Vagina (tissue), 2 donors: ENCODE measurements around the gene PLXNA1. TPM values are rescaled to one million over a fixed set of nuclear protein-coding genes. Genes with fewer than 3 reads are reported as not detected.

ENCODE experiments used
- DNase-seq, 2 donors: peaks; one replicate each; pipeline ENCODE4 v3.0.0-alpha.2; 2017; ENCODE audit errors: extremely low spot score in 2 of 2
- H3K27ac ChIP-seq: fragments of 200-600 bp; sonication (generic); one replicate; pipeline ENCODE4 v1.5.1; 2019
- H3K27me3 ChIP-seq: fragments of 200-600 bp; sonication (generic); one replicate; pipeline ENCODE4 v1.5.1; 2019
- H3K36me3 ChIP-seq, 2 donors: fragments of 200-600 bp; sonication (generic); one replicate each; pipeline ENCODE4 v1.5.1; 2017 to 2019
- H3K4me1 ChIP-seq: fragments of 200-600 bp; sonication (generic); one replicate; pipeline ENCODE4 v1.5.1; 2019
- H3K4me3 ChIP-seq, 2 donors: fragments of 200-600 bp; sonication (generic); 1 replicate in 1 of 2; 2 replicates in 1 of 2; pipeline ENCODE4 v1.5.1; 2016 to 2019
- H3K9me3 ChIP-seq: fragments of 200-600 bp; sonication (generic); one replicate; pipeline ENCODE4 v1.5.1; 2019
- POLR2A ChIP-seq, 2 donors: fragments of 450-650 bp; IDR thresholded peaks; one replicate each; pipeline ENCODE4 v1.6.1; 2017; ENCODE audit warnings: antibody characterized with exemption in 2 of 2, mild to moderate bottlenecking in 2 of 2, moderate library complexity in 2 of 2
- POLR2AphosphoS5 ChIP-seq, 2 donors: sonication (generic); formaldehyde crosslinking; IDR thresholded peaks; one replicate each; pipeline ENCODE4 v1.9.0; 2017; ENCODE audit warnings: antibody characterized with exemption in 2 of 2, mild to moderate bottlenecking in 2 of 2, low read depth in 1 of 2; ENCODE audit not compliant: insufficient read depth in 1 of 2
- intact Hi-C: fragments of 100-400 bp; cut with DNase I; formaldehyde crosslinking; loops from one replicate; pipeline ENCODE4 v1.15.1; 2023
- total RNA-seq: library from RNA; depleted of rRNA; stranded (reverse); fragments of >200 nt; gene quantifications from one replicate; pipeline ENCODE4 v1.2.3, GENCODE V29; 2016
- TF ChIP-seq, protein P1 (sequence below), 3 experiments: fragments of 450-650 bp in 2 of 3; fragments of 200-600 bp in 1 of 3; sonication (generic) in 1 of 3; IDR thresholded peaks; one replicate each; pipeline ENCODE4 v1.5.1; 2017 to 2019; ENCODE audit warnings: antibody characterized with exemption in 3 of 3, mild to moderate bottlenecking in 2 of 3, moderate library complexity in 2 of 3

PLXNA1 gene
- total RNA-seq, 1 donor from 2014 or later: 31.4 TPM

DNA sequence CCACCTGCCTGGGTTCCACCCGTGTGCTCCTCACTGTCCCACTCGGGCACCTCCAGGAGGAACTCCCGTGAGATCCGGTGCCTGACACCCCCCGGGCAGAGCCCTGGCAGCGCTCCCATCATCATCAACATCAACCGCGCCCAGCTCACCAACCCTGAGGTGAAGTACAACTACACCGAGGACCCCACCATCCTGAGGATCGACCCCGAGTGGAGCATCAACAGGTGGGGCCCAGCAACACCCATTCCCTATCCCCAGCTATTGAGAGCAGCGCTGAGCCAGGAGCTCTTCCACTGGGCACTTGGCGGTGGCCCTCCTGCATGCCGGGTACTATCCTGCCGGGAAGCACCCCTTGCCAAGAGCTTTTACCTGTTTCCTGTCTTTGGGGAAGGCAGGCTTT lies 33.5 kb downstream of the PLXNA1 start:
- intact Hi-C loops: no loop called here
- H3K36me3 ChIP-seq: peaks cover 4 to 69% of the 10 kb centered on the region in 2 donors

DNA sequence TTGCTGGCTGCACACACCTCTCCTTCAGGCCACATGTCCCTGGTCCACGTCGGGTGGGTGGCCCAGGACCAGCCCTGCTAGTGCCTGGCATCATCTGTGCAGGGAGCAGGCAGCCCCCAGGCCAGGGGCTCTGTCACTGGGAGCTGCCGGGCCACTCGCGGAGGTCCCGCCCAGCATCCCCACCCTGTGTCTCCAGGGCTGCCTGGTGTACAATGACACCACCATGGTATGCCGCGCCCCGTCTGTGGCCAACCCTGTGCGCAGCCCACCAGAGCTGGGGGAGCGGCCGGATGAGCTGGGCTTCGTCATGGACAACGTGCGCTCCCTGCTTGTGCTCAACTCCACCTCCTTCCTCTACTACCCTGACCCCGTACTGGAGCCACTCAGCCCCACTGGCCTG lies 34.3 kb downstream of the PLXNA1 start:
- Histone ChIP-seq H3K36me3 (peaks cover 4 to 72% of the 10 kb centered on the region in 2 donors), H3K27me3 (no peaks in the 10 kb centered on the region), H3K9me3 (no peaks in the 10 kb centered on the region), H3K27ac (no peak overlapping the region), H3K4me3 (no peak overlapping the region), H3K4me1 (peaks cover 7% of the 10 kb centered on the region)
- no peak for DNase-seq
- TF ChIP-seq, protein P1, sequence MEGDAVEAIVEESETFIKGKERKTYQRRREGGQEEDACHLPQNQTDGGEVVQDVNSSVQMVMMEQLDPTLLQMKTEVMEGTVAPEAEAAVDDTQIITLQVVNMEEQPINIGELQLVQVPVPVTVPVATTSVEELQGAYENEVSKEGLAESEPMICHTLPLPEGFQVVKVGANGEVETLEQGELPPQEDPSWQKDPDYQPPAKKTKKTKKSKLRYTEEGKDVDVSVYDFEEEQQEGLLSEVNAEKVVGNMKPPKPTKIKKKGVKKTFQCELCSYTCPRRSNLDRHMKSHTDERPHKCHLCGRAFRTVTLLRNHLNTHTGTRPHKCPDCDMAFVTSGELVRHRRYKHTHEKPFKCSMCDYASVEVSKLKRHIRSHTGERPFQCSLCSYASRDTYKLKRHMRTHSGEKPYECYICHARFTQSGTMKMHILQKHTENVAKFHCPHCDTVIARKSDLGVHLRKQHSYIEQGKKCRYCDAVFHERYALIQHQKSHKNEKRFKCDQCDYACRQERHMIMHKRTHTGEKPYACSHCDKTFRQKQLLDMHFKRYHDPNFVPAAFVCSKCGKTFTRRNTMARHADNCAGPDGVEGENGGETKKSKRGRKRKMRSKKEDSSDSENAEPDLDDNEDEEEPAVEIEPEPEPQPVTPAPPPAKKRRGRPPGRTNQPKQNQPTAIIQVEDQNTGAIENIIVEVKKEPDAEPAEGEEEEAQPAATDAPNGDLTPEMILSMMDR (IDR thresholded peaks at IDR 0.05): no peak
- no peak for TF ChIP-seq POLR2AphosphoS5 (IDR thresholded peaks at IDR 0.05; ENCODE audit: insufficient read depth in 1 of 2, low read depth in 1 of 2)
- intact Hi-C loops: no loop called here

More for the DNA sequence above, 33.5 kb downstream of the PLXNA1 start:
- no peak overlapping the region for H3K4me3 ChIP-seq
- peaks cover 7% of the 10 kb centered on the region for H3K4me1 ChIP-seq
- DNase-seq: no peak
- H3K27ac ChIP-seq: no peak overlapping the region
- TF ChIP-seq POLR2AphosphoS5 (IDR thresholded peaks at IDR 0.05; ENCODE audit: insufficient read depth in 1 of 2, low read depth in 1 of 2) (no peak), POLR2A (IDR thresholded peaks at IDR 0.05) (no peak)
- TF ChIP-seq, protein P1 (IDR thresholded peaks at IDR 0.05): no peak
- no peaks in the 10 kb centered on the region for H3K27me3 ChIP-seq
- H3K9me3 ChIP-seq: no peaks in the 10 kb centered on the region

DNA sequence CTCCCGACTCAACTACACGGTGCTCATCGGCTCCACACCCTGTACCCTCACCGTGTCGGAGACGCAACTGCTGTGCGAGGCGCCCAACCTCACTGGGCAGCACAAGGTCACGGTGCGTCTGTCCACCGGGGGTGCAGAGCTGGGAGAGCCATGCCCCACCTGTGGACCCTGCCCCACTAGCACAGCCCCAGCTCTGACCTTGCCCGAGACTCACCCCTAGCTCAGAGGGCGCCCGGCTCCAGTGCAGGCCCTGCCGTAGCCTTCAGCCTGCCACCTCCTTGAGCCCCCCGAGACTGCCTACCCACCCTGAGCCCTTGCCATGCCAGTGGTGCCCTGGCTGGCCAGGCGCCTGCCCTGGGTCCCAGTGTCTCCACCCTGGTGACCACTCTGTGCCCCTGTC lies 34.9 kb downstream of the PLXNA1 start:
- Histone ChIP-seq H3K27me3 (no peaks in the 10 kb centered on the region), H3K36me3 (peaks cover 0 to 75% of the 10 kb centered on the region in 2 donors), H3K4me3 (no peak overlapping the region), H3K9me3 (no peaks in the 10 kb centered on the region), H3K4me1 (peaks cover 7% of the 10 kb centered on the region), H3K27ac (no peak overlapping the region)
- intact Hi-C loops: no loop called here
- no peak for DNase-seq
- TF ChIP-seq, protein P1 (IDR thresholded peaks at IDR 0.05): no peak
- TF ChIP-seq POLR2AphosphoS5 (IDR thresholded peaks at IDR 0.05; ENCODE audit: insufficient read depth in 1 of 2, low read depth in 1 of 2) (no peak), POLR2A (IDR thresholded peaks at IDR 0.05) (no peak)

DNA sequence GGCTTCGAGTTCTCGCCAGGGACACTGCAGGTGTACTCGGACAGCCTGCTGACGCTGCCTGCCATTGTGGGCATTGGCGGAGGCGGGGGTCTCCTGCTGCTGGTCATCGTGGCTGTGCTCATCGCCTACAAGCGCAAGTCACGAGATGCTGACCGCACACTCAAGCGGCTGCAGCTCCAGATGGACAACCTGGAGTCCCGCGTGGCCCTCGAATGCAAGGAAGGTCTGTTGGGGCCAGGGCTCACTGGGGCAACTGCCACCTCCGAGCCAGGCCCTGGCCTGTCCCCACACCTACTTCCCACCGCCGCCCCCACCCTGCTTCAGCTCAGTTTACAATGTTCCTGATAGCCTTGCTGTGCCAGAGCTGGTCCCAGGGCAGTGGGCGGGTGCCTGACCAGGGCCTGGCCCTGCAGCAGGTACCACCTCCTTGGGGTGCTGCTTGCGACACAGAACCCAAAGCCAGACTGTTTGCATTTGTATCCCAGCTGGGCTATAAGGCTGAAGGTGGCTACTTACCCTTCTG lies 35.5 kb downstream of the PLXNA1 start:
- TF ChIP-seq POLR2AphosphoS5 (IDR thresholded peaks at IDR 0.05; ENCODE audit: insufficient read depth in 1 of 2, low read depth in 1 of 2) (no peak), POLR2A (IDR thresholded peaks at IDR 0.05) (no peak)
- TF ChIP-seq, protein P1 (IDR thresholded peaks at IDR 0.05): no peak
- Histone ChIP-seq H3K4me3 (no peak overlapping the region), H3K27ac (no peak overlapping the region), H3K4me1 (peaks cover 7% of the 10 kb centered on the region), H3K36me3 (peaks cover 0 to 78% of the 10 kb centered on the region in 2 donors), H3K27me3 (no peaks in the 10 kb centered on the region), H3K9me3 (no peaks in the 10 kb centered on the region)
- DNase-seq: no peak
- intact Hi-C loops: no loop called here

DNA sequence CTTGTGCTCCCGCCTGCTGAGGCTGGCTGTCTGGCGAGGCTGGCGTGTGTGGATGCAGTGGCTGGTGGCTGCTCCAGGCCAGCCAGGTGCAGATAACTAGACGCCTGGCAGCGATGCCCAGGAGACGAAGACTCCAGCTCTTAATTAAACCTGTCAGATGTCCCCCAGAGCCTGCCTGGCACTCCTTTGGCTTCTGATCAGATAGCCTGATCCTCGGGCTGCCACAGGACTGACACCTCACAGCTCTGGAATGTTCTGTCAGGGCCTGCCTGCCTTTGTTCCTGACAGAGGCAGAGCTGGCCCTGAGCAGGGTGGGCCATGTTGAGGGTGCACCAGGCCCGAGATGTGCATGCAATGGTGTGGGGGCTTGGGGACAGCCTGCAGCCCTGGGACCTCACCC lies 36.5 kb downstream of the PLXNA1 start:
- no peak overlapping the region for H3K4me3 ChIP-seq
- H3K9me3 ChIP-seq: no peaks in the 10 kb centered on the region
- no peak overlapping the region for H3K27ac ChIP-seq
- TF ChIP-seq, protein P1 (IDR thresholded peaks at IDR 0.05): no peak
- no peak for TF ChIP-seq POLR2AphosphoS5 (IDR thresholded peaks at IDR 0.05; ENCODE audit: insufficient read depth in 1 of 2, low read depth in 1 of 2)
- no peak for TF ChIP-seq POLR2A (IDR thresholded peaks at IDR 0.05)
- H3K36me3 ChIP-seq: peaks cover 0 to 75% of the 10 kb centered on the region in 2 donors
- peaks cover 7% of the 10 kb centered on the region for H3K4me1 ChIP-seq
- intact Hi-C loops: no loop called here
- no peaks in the 10 kb centered on the region for H3K27me3 ChIP-seq
- DNase-seq: no peak
